Gastrocnemius medialis (tissue), 4 donors: ENCODE results near the gene COL4A3.

ENCODE experiments used
- CTCF ChIP-seq, 5 experiments: fragments of 450-650 bp in 3 of 5; fragments of 200-600 bp in 2 of 5; sonication (generic) in 2 of 5; IDR thresholded peaks in 4 of 5; conservative IDR thresholded peaks in 1 of 5; 1 replicate in 4 of 5; 2 replicates in 1 of 5; pipeline ENCODE4 v1.5.1; 2016 to 2019; ENCODE audit warnings: antibody characterized with exemption in 5 of 5, mild to moderate bottlenecking in 3 of 5, moderate library complexity in 3 of 5
- POLR2A ChIP-seq, 2 donors: fragments of 450-650 bp; IDR thresholded peaks; one replicate each; pipeline ENCODE4 v1.6.1; 2017; ENCODE audit warnings: antibody characterized with exemption in 2 of 2, mild to moderate bottlenecking in 2 of 2, moderate library complexity in 2 of 2

- no peak for TF ChIP-seq CTCF (IDR thresholded peaks at IDR 0.05 in 4 of 5, conservative IDR thresholded peaks at IDR 0.05 in 1 of 5)
- no peak for TF ChIP-seq POLR2A (IDR thresholded peaks at IDR 0.05)
Measured at GRCh38 chr2:227130636-227131035, 33.8 kb upstream of the COL4A3 start.
